ENCODE data around the gene STK11. TPM values are rescaled to one million over a fixed set of nuclear protein-coding genes. Genes with fewer than 3 reads are reported as not detected.
A peak's percentile ranks its signal among the peaks of the same experiment; 100 is the strongest.

The STK11 gene
- total and polyA plus RNA-seq, 10 donors = 44.0 to 107 (median 74.5) TPM

GRCh38 chr19:1274081-1274851 is 68.7 kb downstream of the STK11 start:
- WGBS, 5 donors = 84 to 89% (median 87%) methylated on average over 45 to 46 of the region's 46 CpGs
- Histone ChIP-seq H3K36me3 (peaks cover 10 to 76% (median 62%) of the 10 kb centered on the region in 6 donors), H3K4me1 (peaks cover 61 to 92% (median 74%) of the 10 kb centered on the region in 6 donors), H3K4me3 (peak overlapping the region in 7 of 8 donors; percentile 56 to 83 (median 66)), H3K27ac (peak overlapping the region; percentile 92 to 100 (median 100)), H3K27me3 (replicated peaks in 1 of 7) (no peaks in the 10 kb centered on the region), H3K9me3 (no peaks in the 10 kb centered on the region)
- peak; percentile 90 for DNase-seq
- intact Hi-C loops (cut with DNase I; ENCODE audit: low total_unique reads) = loop anchor here (10.0 kb wide), 1 partner anchor 131 kb away; the partner anchor contains the start of genes DAZAP1 and GAMT
- peak in 1 of 3 donors; percentile 0 for TF ChIP-seq POLR2AphosphoS5 (IDR thresholded peaks at IDR 0.05)
- TF ChIP-seq CTCF (IDR thresholded peaks at IDR 0.05 in 8 of 11, conservative IDR thresholded peaks at IDR 0.05 in 3 of 11) = no peak

GRCh38 chr19:1274852-1275259 is 69.3 kb downstream of the STK11 start:
- TF ChIP-seq POLR2A (IDR thresholded peaks at IDR 0.05) (no peak), POLR2AphosphoS5 (IDR thresholded peaks at IDR 0.05) (peak in 1 of 3 donors; percentile 6), CTCF (IDR thresholded peaks at IDR 0.05 in 8 of 11, conservative IDR thresholded peaks at IDR 0.05 in 3 of 11) (no peak)
- H3K27me3 ChIP-seq (replicated peaks in 1 of 7) = no peaks in the 10 kb centered on the region
- 43 to 70% (median 47%) methylated on average over 19 to 44 of the region's 44 CpGs for WGBS, 5 donors
- peak overlapping the region; percentile 42 to 83 (median 66) for H3K4me3 ChIP-seq
- intact Hi-C loops (cut with DNase I; ENCODE audit: low total_unique reads) = loop anchor here (10.0 kb wide), 1 partner anchor 130 kb away; the partner anchor contains the start of genes DAZAP1 and GAMT
- H3K36me3 ChIP-seq = peaks cover 10 to 82% (median 65%) of the 10 kb centered on the region in 6 donors
- DNase-seq = no peak
- no peaks in the 10 kb centered on the region for H3K9me3 ChIP-seq
- peaks cover 64 to 93% (median 77%) of the 10 kb centered on the region in 6 donors for H3K4me1 ChIP-seq
- peak overlapping the region; percentile 92 to 100 (median 100) for H3K27ac ChIP-seq

GRCh38 chr19:1275260-1275975 is 69.8 kb downstream of the STK11 start, which contains the start of gene FAM174C:
Gene FAM174C (plus strand): TSS chr19:1275530. CDS start chr19:1275550, 20 bp downstream.
- Histone ChIP-seq H3K27ac (peak within 1 kb of the TSS; percentile 92 to 100 (median 100)), H3K4me3 (peak within 1 kb of the TSS; percentile 42 to 83 (median 66)), H3K4me1 (peaks cover 63 to 93% (median 75%) of the 10 kb centered on the region in 6 donors), H3K9me3 (no peaks in the 10 kb centered on the region), H3K27me3 (replicated peaks in 1 of 7) (no peaks in the 10 kb centered on the region), H3K36me3 (peaks cover 10 to 84% (median 68%) of the 10 kb centered on the region in 6 donors)
- intact Hi-C loops (cut with DNase I; ENCODE audit: low total_unique reads) = loop anchor here (10.0 kb wide), 1 partner anchor 129 kb away; the partner anchor contains the start of genes DAZAP1 and GAMT
- DNase-seq = peak; percentile 98
- 0 to 3% (median 0%) methylated on average over 14 to 98 of the region's 98 CpGs for WGBS, 5 donors
- TF ChIP-seq CTCF (IDR thresholded peaks at IDR 0.05 in 8 of 11, conservative IDR thresholded peaks at IDR 0.05 in 3 of 11) (peak in 2 of 11 experiments; percentile 10 to 27), POLR2A (IDR thresholded peaks at IDR 0.05) (peak in 2 of 3 donors; percentile 75 to 79), POLR2AphosphoS5 (IDR thresholded peaks at IDR 0.05) (peak; percentile 90 to 91 (median 91))
